GM12872 (cell line): Measurements from ENCODE around the gene ATP5F1B.

Experiments used
- CTCF ChIP-seq: IDR thresholded peaks from 3 replicates; pipeline ENCODE4 v1.5.1; 2011; ENCODE audit warnings: low read depth, mild to moderate bottlenecking, low read length, moderate library complexity; ENCODE audit not compliant: insufficient read depth

The ATP5F1B gene

DNA sequence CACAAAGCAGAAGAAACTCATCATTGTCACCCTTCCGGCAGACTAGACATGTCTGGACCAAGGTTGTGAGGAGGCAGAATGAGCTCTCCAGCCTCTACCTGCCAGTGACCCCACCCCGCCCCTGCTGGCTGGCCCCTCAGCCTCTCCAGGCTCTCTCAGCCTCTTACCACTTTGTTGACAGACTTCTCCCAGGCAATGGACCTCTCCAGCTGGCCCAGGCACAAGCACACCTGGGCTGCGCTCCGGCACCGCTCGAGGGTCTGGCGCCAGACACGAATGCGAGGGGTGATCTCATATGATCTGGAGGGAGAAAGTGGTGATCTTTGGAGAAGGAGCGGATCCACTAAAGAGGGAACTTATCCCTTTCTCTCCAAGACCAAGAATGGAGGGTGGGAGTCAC lies 46.0 kb downstream of the ATP5F1B start:
- TF ChIP-seq CTCF, result no peak

DNA sequence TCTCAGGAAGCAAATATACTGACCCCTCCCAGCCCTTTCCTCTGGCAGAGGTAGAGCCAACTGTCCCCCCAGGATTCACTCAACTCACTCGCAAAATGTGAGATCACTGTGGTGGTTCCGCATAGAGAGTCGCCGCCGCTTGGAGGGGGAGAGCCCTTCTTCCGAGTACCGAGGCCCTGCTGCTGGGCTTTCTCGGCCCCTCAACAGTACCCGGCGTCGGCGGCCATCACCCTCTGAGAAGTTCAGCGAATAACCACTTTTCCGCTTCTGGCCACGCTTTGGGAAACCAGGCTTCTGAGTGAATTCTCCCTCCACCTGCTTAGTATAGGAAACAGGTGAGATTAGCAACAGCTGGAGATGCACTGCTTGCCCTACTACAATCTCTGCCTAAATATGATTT lies 46.7 kb downstream of the ATP5F1B start:
- TF ChIP-seq CTCF, result no peak

DNA sequence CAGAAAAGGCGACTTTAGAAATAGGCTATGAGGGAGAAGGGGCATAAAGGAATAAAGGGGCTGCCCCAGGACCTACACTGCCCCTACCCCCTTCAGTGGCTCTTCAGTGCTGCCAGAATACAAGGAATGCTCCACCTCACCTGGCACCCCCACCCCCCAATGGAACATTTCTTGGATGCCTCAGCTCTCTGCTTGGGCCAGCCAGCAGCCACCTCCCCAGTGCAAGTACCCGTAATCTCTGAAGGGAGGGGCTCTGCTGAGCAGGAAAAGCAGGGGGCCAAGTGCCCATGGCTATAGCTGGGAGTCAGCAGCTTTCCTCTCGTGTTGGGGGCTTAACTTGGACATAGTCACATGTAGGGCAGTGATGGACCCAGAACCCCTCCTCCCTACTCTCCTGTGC lies 49.0 kb downstream of the ATP5F1B start:
- no peak for TF ChIP-seq CTCF

DNA sequence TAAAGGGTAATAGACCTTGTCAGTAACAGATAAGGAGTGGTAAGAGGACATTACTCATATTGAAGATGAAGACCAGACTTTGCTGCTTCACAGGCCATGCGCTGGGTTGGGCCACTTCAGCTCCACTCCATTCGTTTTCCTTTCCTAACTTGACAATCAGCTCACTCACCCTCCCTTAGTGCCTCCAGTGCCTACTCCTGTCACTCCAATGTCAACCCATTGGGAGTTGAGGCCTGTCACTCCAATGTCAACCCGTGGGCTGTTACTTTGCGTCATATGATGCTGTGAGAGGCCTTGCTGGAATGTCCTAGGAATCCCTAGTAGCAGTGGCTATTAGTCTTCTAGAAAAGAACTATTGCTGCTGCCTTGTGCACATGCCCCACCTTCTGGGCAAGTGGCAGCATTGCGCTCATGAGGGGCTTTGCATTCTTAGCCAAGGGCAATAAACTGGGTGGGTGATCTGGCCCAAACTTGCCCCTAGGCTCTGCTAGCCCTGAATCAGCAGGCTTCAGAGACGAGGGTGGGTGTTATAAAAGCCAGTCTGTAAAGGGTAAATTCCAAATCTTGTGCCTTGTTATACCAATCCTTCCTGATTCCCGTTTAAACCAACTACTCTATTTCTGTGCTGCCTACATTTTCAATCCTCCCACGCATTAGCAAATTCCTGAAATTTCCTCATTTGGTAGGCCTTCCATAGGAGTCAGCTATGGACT lies 51.7 kb downstream of the ATP5F1B start:
- peak; percentile 93 for TF ChIP-seq CTCF

DNA sequence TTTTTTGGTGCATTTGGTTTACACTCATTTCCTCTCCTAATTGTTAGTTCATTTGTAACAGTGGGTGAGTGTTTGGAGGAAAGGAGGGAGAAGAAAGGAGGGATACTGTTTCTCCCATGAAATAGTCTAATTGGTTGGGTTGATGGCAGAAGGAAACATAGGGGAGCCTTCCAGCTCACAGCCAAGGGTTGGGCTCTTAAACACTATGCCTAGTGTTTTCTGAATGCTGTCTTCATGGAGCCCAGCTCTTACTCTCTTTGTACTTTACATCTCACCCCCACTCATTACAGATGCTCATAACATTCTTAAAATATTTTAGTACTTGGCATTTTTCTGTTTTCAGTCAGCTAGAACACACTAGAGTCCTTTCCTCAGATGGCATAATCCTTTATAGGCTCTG lies 53.8 kb downstream of the ATP5F1B start:
- TF ChIP-seq CTCF, result no peak

- TF ChIP-seq CTCF, result no peak
Measured at GRCh38 chr12:56591126-56591525, 54.7 kb downstream of the ATP5F1B start.

- TF ChIP-seq CTCF, result peak; percentile 79
Measured at GRCh38 chr12:56590237-56590830, 55.5 kb downstream of the ATP5F1B start.
